GM12864 (cell line): Measurements from ENCODE around the gene BPI.
A peak's percentile ranks its signal among the peaks of the same experiment; 100 is the strongest.

ENCODE experiments used
- DNase-seq: peaks from one replicate; pipeline ENCODE4 v3.0.0-alpha.2; 2011; ENCODE audit warnings: low read depth
- H3K4me3 ChIP-seq: 2 replicates; pipeline ENCODE4 v1.5.1; 2011; ENCODE audit warnings: mild to moderate bottlenecking, low read depth, low read length, control low read depth
- CTCF ChIP-seq: IDR thresholded peaks from 2 replicates; pipeline ENCODE4 v1.5.1; 2011; ENCODE audit warnings: low read depth, mild to moderate bottlenecking, moderate library complexity, low read length, control low read depth, inconsistent platforms; ENCODE audit errors: missing control alignments

BPI gene

GRCh38 chr20:38284893-38285444, 19.0 kb upstream of the BPI start:
- TF ChIP-seq CTCF, result no peak
- H3K4me3 ChIP-seq, result no peak overlapping the region
- DNase-seq, result no peak

GRCh38 chr20:38286586-38287531, 17.1 kb upstream of the BPI start:
- DNase-seq, result no peak
- H3K4me3 ChIP-seq, result no peak overlapping the region
- TF ChIP-seq CTCF, result no peak

GRCh38 chr20:38290829-38291814, 12.8 kb upstream of the BPI start:
- H3K4me3 ChIP-seq, result no peak overlapping the region
- DNase-seq, result no peak
- TF ChIP-seq CTCF, result peak; percentile 49

GRCh38 chr20:38291966-38292365, 12.0 kb upstream of the BPI start:
- DNase-seq, result no peak
- H3K4me3 ChIP-seq, result no peak overlapping the region
- TF ChIP-seq CTCF, result no peak

- no peak for TF ChIP-seq CTCF
- H3K4me3 ChIP-seq, result no peak overlapping the region
- no peak for DNase-seq
Observed at GRCh38 chr20:38293491-38294065, 10.4 kb upstream of the BPI start.

- no peak overlapping the region for H3K4me3 ChIP-seq
- DNase-seq, result no peak
- no peak for TF ChIP-seq CTCF
Observed at GRCh38 chr20:38294076-38294591, 9.8 kb upstream of the BPI start.
